Measurements from ENCODE around the gene IFITM1.
"Not testable (repeated sequence)": the region's sequence is repeated elsewhere in the genome, so short reads cannot be mapped to it uniquely, and the experiment has no call there.

The IFITM1 gene

DNA sequence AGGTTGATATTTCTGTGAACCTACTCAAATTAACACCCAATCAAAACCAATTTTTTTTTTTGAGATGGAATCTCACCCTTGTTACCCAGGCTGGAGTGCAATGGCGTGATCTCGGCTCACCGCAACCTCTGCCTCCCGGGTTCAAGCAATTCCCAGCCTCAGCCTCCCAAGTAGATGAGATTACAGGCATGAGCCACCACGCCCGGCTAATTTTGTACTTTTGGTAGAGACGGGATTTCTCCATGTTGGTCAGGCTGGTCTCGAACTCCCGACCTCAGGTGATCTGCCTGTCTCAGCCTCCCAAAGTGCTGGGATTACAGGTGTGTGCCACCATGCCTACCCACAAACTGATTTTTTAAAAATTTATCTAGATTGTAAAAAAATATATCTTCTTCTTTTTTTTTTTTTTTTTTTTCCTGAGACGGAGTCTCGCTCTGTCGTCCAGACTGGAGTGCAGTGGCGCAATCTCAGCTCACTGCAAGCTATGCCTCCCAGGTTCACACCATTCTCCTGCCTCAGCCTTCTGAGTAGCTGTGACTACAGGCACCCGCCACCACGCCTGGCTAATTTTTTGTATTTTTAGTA, 14.8 kb downstream of the IFITM1 start:
- not testable (repeated sequence) for DNase-seq

DNA sequence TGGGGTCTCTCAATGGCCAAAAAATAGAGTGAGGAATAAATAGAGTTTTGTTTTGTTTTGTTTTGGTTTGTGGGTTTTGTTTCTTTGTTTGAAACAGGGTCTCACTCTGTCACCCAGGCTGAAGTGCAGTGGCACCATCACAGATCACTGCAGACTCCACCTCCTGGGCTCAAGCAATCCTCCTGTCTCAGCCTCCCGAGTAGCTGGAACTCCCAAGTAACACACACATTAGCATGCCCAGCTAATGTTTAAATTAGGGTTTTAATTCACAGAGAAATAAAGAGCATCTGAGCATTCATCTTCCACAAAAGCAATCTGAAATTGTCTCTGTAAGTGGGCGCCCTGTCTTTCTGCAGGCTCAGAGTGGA, 16.0 kb downstream of the IFITM1 start:
- no peak for DNase-seq

GRCh38 chr11:330307-330693, 16.5 kb downstream of the IFITM1 start:
- DNase-seq, result no peak

DNA sequence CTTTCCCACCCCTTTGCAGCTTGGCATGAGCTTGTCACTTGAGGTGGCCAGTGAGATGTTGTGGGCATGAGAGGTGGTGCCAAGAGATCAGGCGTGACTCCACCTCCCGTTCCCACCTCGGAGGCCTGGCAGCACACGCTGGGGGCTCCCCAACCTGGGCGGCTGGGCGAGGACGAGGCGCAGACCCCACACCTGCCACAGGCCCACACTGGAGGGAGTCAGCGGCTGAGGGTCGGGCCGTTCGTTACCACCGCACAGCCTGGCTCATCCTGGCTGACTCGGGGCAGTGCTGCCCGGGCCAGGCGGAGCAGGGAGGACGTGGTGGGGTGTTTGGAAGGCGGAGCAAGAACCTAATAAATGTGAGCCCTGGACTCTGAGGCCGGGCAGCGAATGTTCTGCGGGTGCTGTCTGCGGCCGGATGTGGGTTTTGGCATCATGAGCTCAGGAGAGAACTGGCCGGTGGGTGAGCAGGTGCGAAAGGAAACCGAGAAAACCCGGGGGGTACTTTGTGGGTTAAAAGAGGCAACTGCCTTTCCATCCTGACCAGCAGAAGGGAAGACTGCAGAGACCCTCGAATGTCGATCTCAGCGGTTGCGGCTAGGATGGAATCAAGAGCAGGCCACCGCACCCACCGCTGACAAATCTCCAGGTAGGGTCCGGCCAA, 17.0 kb downstream of the IFITM1 start:
- DNase-seq, result no peak

DNA sequence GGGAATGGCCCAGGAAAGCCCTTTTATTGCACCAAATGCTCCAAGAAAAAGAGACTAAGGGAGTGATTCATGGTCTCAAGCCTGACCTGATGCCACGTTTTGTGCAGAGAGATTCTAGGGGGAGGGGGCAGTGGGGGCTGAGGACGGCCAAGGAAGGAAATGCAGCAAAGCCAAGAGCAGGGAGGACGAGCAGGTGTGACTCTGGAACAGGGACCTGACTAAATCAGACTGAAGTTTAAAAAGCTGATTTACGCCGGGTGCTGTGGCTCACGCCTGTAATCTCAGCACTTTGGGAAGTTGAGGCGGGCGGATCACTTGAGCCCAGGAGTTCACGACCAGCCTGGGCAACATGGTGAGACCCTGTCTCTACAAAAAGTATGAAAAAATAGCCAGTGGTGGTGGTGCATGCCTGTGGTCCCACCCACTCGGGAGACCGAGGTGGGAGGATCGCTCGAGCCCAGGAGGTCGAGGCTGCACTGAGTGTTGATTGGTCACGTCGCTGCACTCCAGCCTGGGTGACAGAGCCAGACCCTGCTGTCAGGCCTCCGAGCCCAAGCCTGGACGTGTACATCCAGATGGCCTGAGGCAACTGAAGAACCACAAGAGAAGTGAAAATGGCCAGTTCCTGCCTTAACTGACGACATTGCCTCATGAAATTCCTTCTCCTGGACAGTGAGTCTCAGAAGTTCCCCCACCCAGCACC, 17.7 kb downstream of the IFITM1 start:
- DNase-seq, result no peak

- DNase-seq, result no peak
Measured at GRCh38 chr11:332651-333480, 19.0 kb downstream of the IFITM1 start.

DNA sequence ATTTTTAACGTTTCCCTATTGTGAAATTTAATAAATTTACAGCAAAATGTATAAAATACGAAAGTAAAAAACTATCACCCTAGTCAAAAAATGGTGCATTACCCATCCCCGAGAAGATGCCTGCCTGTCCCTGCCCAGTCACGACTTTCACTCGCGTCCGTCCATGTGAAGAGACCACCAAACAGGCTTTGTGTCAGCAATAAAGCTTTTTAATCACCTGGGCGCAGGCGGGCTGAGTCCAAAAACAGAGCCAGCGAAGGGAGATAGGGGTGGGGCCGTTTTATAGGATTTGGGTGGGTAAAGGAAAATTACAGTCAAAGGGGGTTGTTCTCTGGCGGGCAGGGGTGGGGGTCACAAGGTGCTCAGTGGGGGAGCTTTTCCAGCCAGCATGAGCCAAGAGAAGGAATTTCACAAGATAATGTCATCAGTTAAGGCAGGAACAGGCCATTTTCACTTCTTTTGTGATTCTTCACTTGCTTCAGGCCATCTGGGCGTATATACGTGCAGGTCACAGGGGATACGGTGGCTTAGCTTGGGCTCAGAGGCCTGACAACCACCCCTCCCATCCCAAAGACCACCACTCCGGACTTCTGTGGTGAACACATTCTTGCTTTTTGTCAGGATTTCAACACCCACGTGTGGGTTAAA, 19.9 kb downstream of the IFITM1 start:
- DNase-seq, result not testable (repeated sequence)

DNA sequence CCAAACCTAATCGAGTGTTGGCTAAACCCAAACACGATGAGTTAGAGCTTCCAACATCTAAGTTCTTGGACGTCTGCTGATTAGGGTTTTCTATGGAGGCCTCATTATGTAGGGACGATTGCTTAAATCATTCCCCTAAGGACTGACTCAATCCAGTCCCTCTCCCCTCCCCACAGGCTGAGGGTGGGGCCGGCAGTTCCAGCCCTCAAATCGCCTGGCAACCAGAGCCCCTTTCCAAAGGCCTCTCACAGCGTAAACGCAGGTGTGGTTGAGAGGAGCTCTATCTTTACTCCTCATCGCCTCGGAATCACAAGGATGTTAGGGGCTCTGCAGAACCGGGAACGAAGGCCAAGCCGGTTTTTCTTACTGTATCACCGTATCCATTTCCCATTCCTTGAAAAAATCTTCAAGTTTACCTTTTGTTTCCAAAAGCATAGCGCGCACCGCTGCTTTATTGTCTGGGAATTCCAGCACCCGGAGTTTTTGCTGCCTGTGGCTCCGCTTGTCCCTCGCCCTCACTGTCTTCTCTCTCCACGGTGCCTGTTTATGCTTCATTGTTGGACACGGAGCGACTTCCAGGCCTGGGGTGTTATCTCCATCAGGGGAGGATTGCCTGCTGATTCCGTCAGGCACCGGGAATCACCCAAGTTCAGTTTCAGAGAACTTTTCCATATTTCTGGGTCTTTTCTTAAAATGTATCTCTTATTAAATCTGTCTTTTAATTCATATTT, 20.6 kb downstream of the IFITM1 start:
- DNase-seq, result no peak

- DNase-seq, result no peak
Measured at GRCh38 chr11:335779-336658, 22.2 kb downstream of the IFITM1 start.

GRCh38 chr11:336659-337198, 22.9 kb downstream of the IFITM1 start:
- no peak for DNase-seq

- no peak for DNase-seq
Measured at GRCh38 chr11:337711-338110, 23.9 kb downstream of the IFITM1 start.

- no peak for DNase-seq
Measured at GRCh38 chr11:339963-340362, 26.1 kb downstream of the IFITM1 start.

- DNase-seq, result no peak
Measured at GRCh38 chr11:340539-341512, 27.0 kb downstream of the IFITM1 start.

- no peak for DNase-seq
Measured at GRCh38 chr11:342328-342727, 28.5 kb downstream of the IFITM1 start.

- DNase-seq, result no peak
Measured at GRCh38 chr11:344836-345578, 31.2 kb downstream of the IFITM1 start.

GRCh38 chr11:346529-346928, 32.7 kb downstream of the IFITM1 start:
- no peak for DNase-seq

DNA sequence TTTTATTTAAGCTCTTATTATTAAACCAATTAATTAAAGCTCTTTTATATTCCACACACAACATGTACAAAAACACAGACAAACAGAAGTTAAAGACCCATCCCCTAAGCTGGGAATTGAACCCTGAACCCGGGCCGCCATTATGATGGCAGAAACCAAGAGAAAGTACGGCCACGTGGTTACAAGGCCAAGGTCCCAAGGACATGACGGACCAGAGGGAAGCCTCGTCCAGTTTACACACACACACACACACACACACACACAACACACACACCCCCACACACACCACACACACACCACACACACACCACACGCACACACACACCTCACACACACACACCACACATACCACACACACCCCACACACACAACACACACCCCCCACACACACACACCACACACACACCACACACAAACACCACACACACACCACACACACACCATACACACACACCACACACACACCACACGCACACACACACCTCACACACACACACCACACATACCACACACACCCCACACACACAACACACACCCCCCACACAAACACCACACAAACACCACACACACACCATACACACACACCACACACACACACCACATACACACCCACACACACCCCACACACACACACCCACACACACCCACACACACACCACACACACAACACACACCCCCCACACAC, 35.6 kb downstream of the IFITM1 start:
- DNase-seq, result not testable (repeated sequence)

DNA sequence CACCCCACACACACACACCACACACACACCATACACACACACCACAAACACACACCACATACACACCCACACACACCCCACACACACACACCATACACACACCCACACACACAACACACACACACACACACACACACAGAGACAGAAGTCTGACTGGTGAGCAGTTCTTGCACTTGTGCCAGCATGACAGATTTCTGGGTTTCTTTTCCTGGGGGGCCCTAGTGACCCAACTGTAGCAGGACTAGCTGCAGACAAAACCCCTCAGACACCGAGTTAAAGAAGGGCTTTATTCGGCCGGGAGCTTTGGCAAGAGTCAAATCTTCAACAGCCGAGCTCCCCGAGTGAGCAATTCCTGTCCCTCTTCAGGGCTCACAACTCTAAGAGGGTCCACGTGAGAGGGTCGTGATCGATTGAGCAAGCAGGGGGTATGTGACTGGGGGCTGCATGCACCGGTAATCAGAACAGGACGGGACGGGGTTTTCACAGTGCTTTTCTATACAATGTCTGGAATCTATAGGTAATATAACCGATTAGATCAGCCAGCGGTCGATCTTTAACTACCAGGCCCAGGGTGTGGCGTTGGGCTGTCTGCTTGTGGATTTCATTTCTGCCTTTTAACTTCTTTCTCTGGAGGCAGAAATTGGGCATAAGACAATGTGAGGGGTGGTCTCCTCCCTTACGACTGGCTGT, 36.3 kb downstream of the IFITM1 start:
- not testable (repeated sequence) for DNase-seq

All from NCI-H2171 treated with DMSO at 0.1 percent for 48 hours (cell line).